Measurements from ENCODE around the gene COL26A1. TPM values are rescaled to one million over a fixed set of nuclear protein-coding genes. Genes with fewer than 3 reads are reported as not detected.

COL26A1 gene
- total RNA-seq, 2 experiments from 2014 or later, result not detected

GRCh38 chr7:101379302-101379701 lies 16.6 kb downstream of the COL26A1 start:
- POLR2A ChIA-PET, result no interaction called here
- no peak overlapping the region for H3K27ac Mint-ChIP-seq
- no peak for ATAC-seq (ENCODE audit: low read depth)

GRCh38 chr7:101381549-101382111 lies 19.0 kb downstream of the COL26A1 start:
- ATAC-seq (ENCODE audit: low read depth), result no peak
- Mint-ChIP-seq H3K27ac (no peak overlapping the region), H3K4me1 (peaks cover 2% of the 10 kb centered on the region), H3K36me3 (no peaks in the 10 kb centered on the region), H3K27me3 (peaks cover 15% of the 10 kb centered on the region), H3K4me3 (no peak overlapping the region), H3K9me3 (no peaks in the 10 kb centered on the region)
- DNase-seq, result no peak
- POLR2A ChIA-PET, result no interaction called here

More at GRCh38 chr7:101379302-101379701, 16.6 kb downstream of the COL26A1 start:
- DNase-seq, result no peak
- Mint-ChIP-seq H3K36me3 (no peaks in the 10 kb centered on the region), H3K9me3 (no peaks in the 10 kb centered on the region), H3K27me3 (peaks cover 11% of the 10 kb centered on the region), H3K4me1 (no peaks in the 10 kb centered on the region), H3K4me3 (no peak overlapping the region)

- DNase-seq (no peak), ATAC-seq (ENCODE audit: low read depth) (no peak)
- no peaks in the 10 kb centered on the region for H3K9me3 Mint-ChIP-seq
- peaks cover 20% of the 10 kb centered on the region for H3K27me3 Mint-ChIP-seq
- no peak overlapping the region for H3K27ac Mint-ChIP-seq
- peaks cover 6% of the 10 kb centered on the region for H3K4me1 Mint-ChIP-seq
- POLR2A ChIA-PET, result interaction anchor here (1.2 kb wide), 1 partner anchor 11 kb away, joined by 3 read pairs; no protein-coding TSS in a partner anchor
- H3K4me3 Mint-ChIP-seq, result no peak overlapping the region
- H3K36me3 Mint-ChIP-seq, result no peaks in the 10 kb centered on the region
Measured at GRCh38 chr7:101382937-101383336, 20.3 kb downstream of the COL26A1 start.

GRCh38 chr7:101386177-101386557 lies 23.5 kb downstream of the COL26A1 start:
- no peak for DNase-seq

GRCh38 chr7:101386558-101387231 lies 24.0 kb downstream of the COL26A1 start:
- POLR2A ChIA-PET, result no interaction called here
- Mint-ChIP-seq H3K27ac (no peak overlapping the region), H3K4me1 (peaks cover 20% of the 10 kb centered on the region), H3K36me3 (no peaks in the 10 kb centered on the region), H3K4me3 (peak overlapping the region; percentile 31), H3K27me3 (peaks cover 32% of the 10 kb centered on the region), H3K9me3 (no peaks in the 10 kb centered on the region)
- ATAC-seq (ENCODE audit: low read depth), result no peak
- no peak for DNase-seq

More at GRCh38 chr7:101386177-101386557, 23.5 kb downstream of the COL26A1 start:
- Mint-ChIP-seq H3K4me1 (peaks cover 18% of the 10 kb centered on the region), H3K9me3 (no peaks in the 10 kb centered on the region), H3K27ac (no peak overlapping the region), H3K27me3 (peaks cover 34% of the 10 kb centered on the region), H3K36me3 (no peaks in the 10 kb centered on the region), H3K4me3 (no peak overlapping the region)
- POLR2A ChIA-PET, result no interaction called here
- no peak for ATAC-seq (ENCODE audit: low read depth)

- peaks cover 29% of the 10 kb centered on the region for H3K27me3 Mint-ChIP-seq
- peaks cover 27% of the 10 kb centered on the region for H3K4me1 Mint-ChIP-seq
- H3K9me3 Mint-ChIP-seq, result no peaks in the 10 kb centered on the region
- no peaks in the 10 kb centered on the region for H3K36me3 Mint-ChIP-seq
- POLR2A ChIA-PET, result interaction anchor here (1.1 to 1.2 kb wide), 2 partner anchors 16 to 70 kb away, joined by 3 read pairs; partner anchors contain the start of gene IFT22
- H3K27ac Mint-ChIP-seq, result peak overlapping the region; percentile 88
- ATAC-seq (ENCODE audit: low read depth), result peak; percentile 97
- peak overlapping the region; percentile 76 for H3K4me3 Mint-ChIP-seq
- peak; percentile 74 for DNase-seq
Measured at GRCh38 chr7:101390901-101391301, 28.2 kb downstream of the COL26A1 start.

GRCh38 chr7:101391991-101392390 lies 29.3 kb downstream of the COL26A1 start:
- Mint-ChIP-seq H3K4me3 (no peak overlapping the region), H3K36me3 (no peaks in the 10 kb centered on the region), H3K4me1 (peaks cover 22% of the 10 kb centered on the region), H3K27ac (peak overlapping the region; percentile 65), H3K27me3 (peaks cover 21% of the 10 kb centered on the region), H3K9me3 (no peaks in the 10 kb centered on the region)
- ATAC-seq (ENCODE audit: low read depth), result no peak
- no peak for DNase-seq
- POLR2A ChIA-PET, result no interaction called here

GRCh38 chr7:101393865-101394264 lies 31.2 kb downstream of the COL26A1 start:
- peaks cover 20% of the 10 kb centered on the region for H3K4me1 Mint-ChIP-seq
- DNase-seq, result no peak
- H3K27ac Mint-ChIP-seq, result no peak overlapping the region
- no peaks in the 10 kb centered on the region for H3K9me3 Mint-ChIP-seq
- ATAC-seq (ENCODE audit: low read depth), result no peak
- H3K27me3 Mint-ChIP-seq, result peaks cover 13% of the 10 kb centered on the region
- no peak overlapping the region for H3K4me3 Mint-ChIP-seq
- POLR2A ChIA-PET, result no interaction called here
- no peaks in the 10 kb centered on the region for H3K36me3 Mint-ChIP-seq

- no peaks in the 10 kb centered on the region for H3K9me3 Mint-ChIP-seq
- POLR2A ChIA-PET, result interaction anchor here (0.6 kb wide), 1 partner anchor 73 kb away, joined by 3 read pairs; no protein-coding TSS in a partner anchor
- H3K4me3 Mint-ChIP-seq, result no peak overlapping the region
- peaks cover 12% of the 10 kb centered on the region for H3K27me3 Mint-ChIP-seq
- DNase-seq, result no peak
- H3K27ac Mint-ChIP-seq, result no peak overlapping the region
- ATAC-seq (ENCODE audit: low read depth), result no peak
- H3K4me1 Mint-ChIP-seq, result peaks cover 17% of the 10 kb centered on the region
- H3K36me3 Mint-ChIP-seq, result no peaks in the 10 kb centered on the region
Measured at GRCh38 chr7:101395376-101395775, 32.7 kb downstream of the COL26A1 start.

GRCh38 chr7:101397243-101397642 lies 34.6 kb downstream of the COL26A1 start:
- peaks cover 3% of the 10 kb centered on the region for H3K4me1 Mint-ChIP-seq
- DNase-seq, result no peak
- no peak overlapping the region for H3K4me3 Mint-ChIP-seq
- ATAC-seq (ENCODE audit: low read depth), result no peak
- H3K27ac Mint-ChIP-seq, result no peak overlapping the region
- no peaks in the 10 kb centered on the region for H3K9me3 Mint-ChIP-seq
- no peaks in the 10 kb centered on the region for H3K36me3 Mint-ChIP-seq
- POLR2A ChIA-PET, result no interaction called here
- peaks cover 20% of the 10 kb centered on the region for H3K27me3 Mint-ChIP-seq

GRCh38 chr7:101397770-101398324 lies 35.2 kb downstream of the COL26A1 start:
- Mint-ChIP-seq H3K27me3 (peaks cover 23% of the 10 kb centered on the region), H3K4me3 (no peak overlapping the region), H3K4me1 (peaks cover 3% of the 10 kb centered on the region), H3K36me3 (no peaks in the 10 kb centered on the region), H3K9me3 (no peaks in the 10 kb centered on the region), H3K27ac (no peak overlapping the region)
- POLR2A ChIA-PET, result no interaction called here
- no peak for DNase-seq
- no peak for ATAC-seq (ENCODE audit: low read depth)

GRCh38 chr7:101398396-101399289 lies 36.0 kb downstream of the COL26A1 start:
- no peak overlapping the region for H3K27ac Mint-ChIP-seq
- no peaks in the 10 kb centered on the region for H3K36me3 Mint-ChIP-seq
- H3K9me3 Mint-ChIP-seq, result no peaks in the 10 kb centered on the region
- no peaks in the 10 kb centered on the region for H3K4me1 Mint-ChIP-seq
- POLR2A ChIA-PET, result no interaction called here
- peaks cover 25% of the 10 kb centered on the region for H3K27me3 Mint-ChIP-seq
- no peak for ATAC-seq (ENCODE audit: low read depth)
- no peak overlapping the region for H3K4me3 Mint-ChIP-seq
- no peak for DNase-seq

- POLR2A ChIA-PET, result no interaction called here
- no peak overlapping the region for H3K27ac Mint-ChIP-seq
- no peak for DNase-seq
- peaks cover 25% of the 10 kb centered on the region for H3K27me3 Mint-ChIP-seq
- no peaks in the 10 kb centered on the region for H3K36me3 Mint-ChIP-seq
- no peak overlapping the region for H3K4me3 Mint-ChIP-seq
- ATAC-seq (ENCODE audit: low read depth), result no peak
- H3K9me3 Mint-ChIP-seq, result no peaks in the 10 kb centered on the region
- no peaks in the 10 kb centered on the region for H3K4me1 Mint-ChIP-seq
Measured at GRCh38 chr7:101399759-101400158, 37.1 kb downstream of the COL26A1 start.

All from activated naive CD8-positive, alpha-beta T cell treated with anti-CD3 and anti-CD28 coated beads, Interleukin-2, amount 10 ng/mL, durations not matched to agents 7 days and 5 days (primary cell).